Measurements from ENCODE around the gene EPB41L4A.

DNA sequence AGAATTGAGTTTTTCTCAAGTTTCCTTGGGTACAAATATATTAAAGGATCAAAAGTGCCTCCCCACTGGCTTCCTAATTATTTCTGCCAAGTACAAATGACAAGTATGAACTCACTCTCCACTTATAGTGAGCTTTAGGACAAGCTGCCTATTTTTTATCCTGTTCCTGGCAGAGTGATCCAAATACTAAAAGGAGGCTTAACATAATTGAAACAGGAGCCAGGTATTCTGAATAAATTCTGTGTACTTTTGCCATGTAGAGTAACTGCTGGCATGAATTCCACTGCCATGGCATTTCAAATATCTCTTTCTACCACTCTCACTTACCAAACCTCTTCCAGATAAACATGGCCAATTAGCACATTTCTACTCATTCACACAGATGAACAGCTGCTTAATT, 171.1 kb downstream of the EPB41L4A start:
- TF ChIP-seq, protein P1, sequence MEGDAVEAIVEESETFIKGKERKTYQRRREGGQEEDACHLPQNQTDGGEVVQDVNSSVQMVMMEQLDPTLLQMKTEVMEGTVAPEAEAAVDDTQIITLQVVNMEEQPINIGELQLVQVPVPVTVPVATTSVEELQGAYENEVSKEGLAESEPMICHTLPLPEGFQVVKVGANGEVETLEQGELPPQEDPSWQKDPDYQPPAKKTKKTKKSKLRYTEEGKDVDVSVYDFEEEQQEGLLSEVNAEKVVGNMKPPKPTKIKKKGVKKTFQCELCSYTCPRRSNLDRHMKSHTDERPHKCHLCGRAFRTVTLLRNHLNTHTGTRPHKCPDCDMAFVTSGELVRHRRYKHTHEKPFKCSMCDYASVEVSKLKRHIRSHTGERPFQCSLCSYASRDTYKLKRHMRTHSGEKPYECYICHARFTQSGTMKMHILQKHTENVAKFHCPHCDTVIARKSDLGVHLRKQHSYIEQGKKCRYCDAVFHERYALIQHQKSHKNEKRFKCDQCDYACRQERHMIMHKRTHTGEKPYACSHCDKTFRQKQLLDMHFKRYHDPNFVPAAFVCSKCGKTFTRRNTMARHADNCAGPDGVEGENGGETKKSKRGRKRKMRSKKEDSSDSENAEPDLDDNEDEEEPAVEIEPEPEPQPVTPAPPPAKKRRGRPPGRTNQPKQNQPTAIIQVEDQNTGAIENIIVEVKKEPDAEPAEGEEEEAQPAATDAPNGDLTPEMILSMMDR (IDR thresholded peaks at IDR 0.05) = no peak
- TF ChIP-seq POLR2AphosphoS5 (IDR thresholded peaks at IDR 0.05) (no peak), POLR2A (IDR thresholded peaks at IDR 0.05) (no peak)

Data from stomach (tissue), 4 donors.